HEK293 (cell line): ENCODE measurements around the gene ANO2.

ENCODE experiments used
- CTCF ChIA-PET: fragments of 350-600 bp; formaldehyde crosslinking; extraction: SDS; loops from one replicate; lab custom pipeline; 2021; ENCODE audit warnings: antibody characterized with exemption; lab: Yijun Ruan, JAX
- POLR2A ChIA-PET: fragments of 300-600 bp; formaldehyde crosslinking; extraction: SDS; loops from one replicate; lab custom pipeline; 2020; ENCODE audit warnings: antibody characterized with exemption, inconsistent platforms; lab: Yijun Ruan, JAX
- H3K27ac ChIP-seq: fragments of 200-500 bp; sonication (Bioruptor generic); 2 replicates; pipeline ENCODE4 v1.5.1; 2014; ENCODE audit warnings: low read depth, low read length, control low read depth, inconsistent platforms; ENCODE audit errors: extremely low read depth
- H3K36me3 ChIP-seq, 2 experiments: fragments of 200-500 bp in 1 of 2; sonication (Bioruptor generic) in 1 of 2; 1 replicate in 1 of 2; 2 replicates in 1 of 2; pipeline ENCODE4 v1.5.1; 2014 to 2017; ENCODE audit warnings: inconsistent platforms in 2 of 2, low read length in 2 of 2; ENCODE audit not compliant: control insufficient read depth in 2 of 2, insufficient read depth in 1 of 2
- H3K4me1 ChIP-seq: fragments of 200-500 bp; sonication (Bioruptor generic); 2 replicates; pipeline ENCODE4 v1.5.1; 2014; ENCODE audit warnings: mild to moderate bottlenecking, low read length, inconsistent platforms; ENCODE audit not compliant: control insufficient read depth, insufficient read depth
- H3K4me3 ChIP-seq: 2 replicates; pipeline ENCODE4 v1.5.1; 2011; ENCODE audit warnings: low read depth, mild to moderate bottlenecking, control low read depth, low read length, moderate library complexity
- H3K9me3 ChIP-seq: fragments of 200-500 bp; sonication (Bioruptor generic); 2 replicates; pipeline ENCODE4 v1.5.1; 2014; ENCODE audit warnings: low read depth, low read length, inconsistent platforms; ENCODE audit not compliant: control insufficient read depth, insufficient read depth
- CTCF ChIP-seq: fragments of 450-650 bp; formaldehyde crosslinking; IDR thresholded peaks from 2 replicates; pipeline ENCODE4 v1.5.1; 2016; ENCODE audit warnings: missing biosample characterization, missing genetic modification characterization
- HOXA7 ChIP-seq: sonication (generic); formaldehyde crosslinking; IDR thresholded peaks from 2 replicates; pipeline ENCODE4 v1.8.1; 2022; ENCODE audit warnings: missing genetic modification reagents, borderline replicate concordance
- HOXD13 ChIP-seq: sonication (generic); formaldehyde crosslinking; IDR thresholded peaks from 2 replicates; pipeline ENCODE4 v1.8.0; 2022; ENCODE audit warnings: missing genetic modification reagents, borderline replicate concordance
- KLF1 ChIP-seq: fragments of 450-650 bp; formaldehyde crosslinking; IDR thresholded peaks from 2 replicates; pipeline ENCODE4 v1.5.1; 2016; ENCODE audit warnings: missing biosample characterization, missing genetic modification characterization
- KLF8 ChIP-seq: fragments of 450-650 bp; formaldehyde crosslinking; IDR thresholded peaks from 2 replicates; pipeline ENCODE4 v1.5.1; 2016; ENCODE audit warnings: missing biosample characterization, missing genetic modification characterization
- PATZ1 ChIP-seq: fragments of 450-650 bp; formaldehyde crosslinking; IDR thresholded peaks from 2 replicates; pipeline ENCODE4 v1.5.1; 2016; ENCODE audit warnings: missing biosample characterization, missing genetic modification characterization
- ZBTB26 ChIP-seq: fragments of 450-650 bp; formaldehyde crosslinking; optimal IDR thresholded peaks from 2 replicates; pipeline ENCODE3; 2016; ENCODE audit warnings: missing biosample characterization, mild to moderate bottlenecking, missing genetic modification characterization
- ZBTB48 ChIP-seq: fragments of 450-650 bp; formaldehyde crosslinking; IDR thresholded peaks from 2 replicates; pipeline ENCODE4 v1.5.1; 2016; ENCODE audit warnings: missing biosample characterization, missing genetic modification characterization
- ZFHX2 ChIP-seq: fragments of 450-650 bp; formaldehyde crosslinking; conservative IDR thresholded peaks from 2 replicates; pipeline ENCODE4 v1.5.1; 2016; ENCODE audit warnings: missing biosample characterization, missing genetic modification characterization
- ZNF10 ChIP-seq: fragments of 450-650 bp; formaldehyde crosslinking; IDR thresholded peaks from 2 replicates; pipeline ENCODE4 v1.5.1; 2017; ENCODE audit warnings: missing biosample characterization, missing genetic modification characterization
- ZNF112 ChIP-seq: fragments of 450-650 bp; formaldehyde crosslinking; IDR thresholded peaks from 2 replicates; pipeline ENCODE4 v1.5.0; 2017; ENCODE audit warnings: missing biosample characterization, missing genetic modification characterization
- ZNF138 ChIP-seq: fragments of 450-650 bp; formaldehyde crosslinking; IDR thresholded peaks from 2 replicates; pipeline ENCODE4 v1.5.1; 2016; ENCODE audit warnings: missing biosample characterization, missing genetic modification characterization, borderline replicate concordance
- ZNF16 ChIP-seq: fragments of 450-650 bp; formaldehyde crosslinking; IDR thresholded peaks from 2 replicates; pipeline ENCODE4 v1.5.1; 2016; ENCODE audit warnings: low read depth, missing biosample characterization, missing genetic modification characterization
- ZNF184 ChIP-seq: fragments of 450-650 bp; IDR thresholded peaks from 2 replicates; pipeline ENCODE4 v1.5.1; 2018; ENCODE audit warnings: missing biosample characterization, mild to moderate bottlenecking, missing genetic modification characterization
- ZNF211 ChIP-seq: fragments of 450-650 bp; formaldehyde crosslinking; IDR thresholded peaks from 2 replicates; pipeline ENCODE4 v1.5.1; 2016; ENCODE audit warnings: low read depth, missing biosample characterization, missing genetic modification characterization
- ZNF23 ChIP-seq: fragments of 450-650 bp; formaldehyde crosslinking; IDR thresholded peaks from 2 replicates; pipeline ENCODE4 v1.5.1; 2016; ENCODE audit warnings: missing biosample characterization, missing genetic modification characterization, borderline replicate concordance
- ZNF239 ChIP-seq: fragments of 450-650 bp; formaldehyde crosslinking; IDR thresholded peaks from 2 replicates; pipeline ENCODE4 v1.5.1; 2016; ENCODE audit warnings: missing biosample characterization, missing genetic modification characterization
- ZNF26 ChIP-seq: fragments of 450-650 bp; formaldehyde crosslinking; IDR thresholded peaks from 2 replicates; pipeline ENCODE4 v1.5.1; 2016; ENCODE audit warnings: missing biosample characterization, missing genetic modification characterization
- ZNF548 ChIP-seq: fragments of 450-650 bp; formaldehyde crosslinking; IDR thresholded peaks from 2 replicates; pipeline ENCODE4 v1.5.1; 2016; ENCODE audit warnings: missing biosample characterization, missing genetic modification characterization
- ZNF701 ChIP-seq: fragments of 450-650 bp; formaldehyde crosslinking; IDR thresholded peaks from 2 replicates; pipeline ENCODE4 v1.5.1; 2016; ENCODE audit warnings: missing biosample characterization, missing genetic modification characterization

ANO2 gene

GRCh38 chr12:5521456-5522325 is 423.4 kb downstream of the ANO2 start:
- CTCF ChIA-PET: interaction anchor here (0.6 to 0.8 kb wide), 2 partner anchors 11 to 93 kb away, joined by 3 read pairs; no protein-coding TSS in a partner anchor
- Histone ChIP-seq H3K9me3 (no peaks in the 10 kb centered on the region), H3K36me3 (no peaks in the 10 kb centered on the region), H3K4me3 (no peak overlapping the region), H3K27ac (no peak overlapping the region), H3K4me1 (no peaks in the 10 kb centered on the region)
- TF ChIP-seq ZNF184 (tag by site-specific recombination): no peak
- TF ChIP-seq HOXA7 (CRISPR knock-in tag): no peak
- TF ChIP-seq ZNF211 (tag by site-specific recombination): no peak
- no peak for TF ChIP-seq ZNF10
- TF ChIP-seq ZNF701: no peak
- no peak for TF ChIP-seq HOXD13 (CRISPR knock-in tag)
- TF ChIP-seq ZBTB48 (tag by site-specific recombination): no peak
- TF ChIP-seq ZNF548 (tag by site-specific recombination): no peak
- no peak for TF ChIP-seq PATZ1
- TF ChIP-seq ZNF239 (tag by site-specific recombination): no peak
- TF ChIP-seq KLF1 (tag by site-specific recombination): no peak
- no peak for TF ChIP-seq ZNF23 (tag by site-specific recombination)
- TF ChIP-seq CTCF: no peak
- TF ChIP-seq ZBTB26 (tag by site-specific recombination): no peak
- TF ChIP-seq ZNF138 (tag by site-specific recombination): no peak
- no peak for TF ChIP-seq ZNF26
- TF ChIP-seq ZFHX2: no peak
- no peak for TF ChIP-seq KLF8 (tag by site-specific recombination)
- no peak for TF ChIP-seq ZNF16 (tag by site-specific recombination)
- TF ChIP-seq ZNF112 (tag by site-specific recombination): no peak
- POLR2A ChIA-PET: no interaction called here
